Body of pancreas (tissue), 4 donors: ENCODE results near the gene ARHGEF19.

Experiments used
- POLR2A ChIP-seq, 3 donors: fragments of 450-650 bp; IDR thresholded peaks; one replicate each; pipeline ENCODE4 v1.6.1; 2016; ENCODE audit warnings: antibody characterized with exemption in 3 of 3, mild to moderate bottlenecking in 2 of 3
- TF ChIP-seq, protein P1 (sequence below), 7 experiments: fragments of 450-650 bp in 4 of 7; fragments of 200-600 bp in 3 of 7; sonication (generic) in 3 of 7; IDR thresholded peaks; one replicate each; pipeline ENCODE4 v1.5.1; 2016 to 2019; ENCODE audit warnings: antibody characterized with exemption in 7 of 7

DNA sequence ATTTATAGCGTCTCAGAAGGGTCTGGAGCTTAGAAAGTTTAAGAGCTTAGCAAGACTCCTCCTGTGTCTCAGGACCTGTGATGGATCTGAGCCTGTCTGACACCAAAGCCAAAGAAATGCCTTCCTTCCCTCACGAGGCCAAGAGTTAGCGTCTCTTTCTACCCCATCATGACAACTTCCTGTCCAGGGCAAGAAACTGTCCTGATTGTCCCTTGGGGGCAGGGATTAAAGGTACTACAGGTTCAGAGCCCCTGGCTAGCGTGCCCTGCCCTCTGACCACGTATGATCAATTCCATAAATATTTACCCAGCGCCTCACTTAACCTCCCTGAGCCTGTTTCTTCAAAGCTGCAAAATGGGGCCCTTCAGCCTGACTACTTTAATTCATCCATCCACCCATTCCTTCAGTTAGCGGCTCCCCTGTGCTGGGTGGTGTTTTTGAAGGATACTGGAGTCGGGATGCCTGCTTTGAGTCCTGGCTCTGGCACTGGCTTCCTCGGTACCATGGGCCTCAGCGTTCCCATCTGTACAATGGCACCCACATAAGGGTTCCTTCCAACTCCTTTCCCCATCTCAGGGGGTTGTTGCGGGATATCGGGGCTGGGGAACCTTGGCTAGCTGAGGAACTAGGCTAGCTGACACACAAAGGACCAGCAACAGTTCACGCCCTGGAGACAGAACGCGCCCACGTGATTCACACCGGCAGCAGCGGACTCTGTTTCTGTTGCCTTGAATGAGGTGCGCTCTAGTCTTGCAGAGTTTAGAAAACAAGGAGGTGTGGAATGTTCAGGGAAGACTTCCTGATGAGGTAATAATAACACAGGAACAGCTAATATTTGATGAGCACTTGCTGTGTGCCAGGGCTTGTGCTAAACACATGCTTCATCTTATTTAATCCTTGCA is 33.6 kb downstream of the ARHGEF19 start:
- TF ChIP-seq POLR2A (IDR thresholded peaks at IDR 0.05): no peak
- TF ChIP-seq, protein P1, sequence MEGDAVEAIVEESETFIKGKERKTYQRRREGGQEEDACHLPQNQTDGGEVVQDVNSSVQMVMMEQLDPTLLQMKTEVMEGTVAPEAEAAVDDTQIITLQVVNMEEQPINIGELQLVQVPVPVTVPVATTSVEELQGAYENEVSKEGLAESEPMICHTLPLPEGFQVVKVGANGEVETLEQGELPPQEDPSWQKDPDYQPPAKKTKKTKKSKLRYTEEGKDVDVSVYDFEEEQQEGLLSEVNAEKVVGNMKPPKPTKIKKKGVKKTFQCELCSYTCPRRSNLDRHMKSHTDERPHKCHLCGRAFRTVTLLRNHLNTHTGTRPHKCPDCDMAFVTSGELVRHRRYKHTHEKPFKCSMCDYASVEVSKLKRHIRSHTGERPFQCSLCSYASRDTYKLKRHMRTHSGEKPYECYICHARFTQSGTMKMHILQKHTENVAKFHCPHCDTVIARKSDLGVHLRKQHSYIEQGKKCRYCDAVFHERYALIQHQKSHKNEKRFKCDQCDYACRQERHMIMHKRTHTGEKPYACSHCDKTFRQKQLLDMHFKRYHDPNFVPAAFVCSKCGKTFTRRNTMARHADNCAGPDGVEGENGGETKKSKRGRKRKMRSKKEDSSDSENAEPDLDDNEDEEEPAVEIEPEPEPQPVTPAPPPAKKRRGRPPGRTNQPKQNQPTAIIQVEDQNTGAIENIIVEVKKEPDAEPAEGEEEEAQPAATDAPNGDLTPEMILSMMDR (IDR thresholded peaks at IDR 0.05): no peak
